Duodenal mucosa (tissue), 2 donors: ENCODE measurements around the gene STX8.

ENCODE experiments used
- H3K27ac ChIP-seq: one replicate; pipeline ENCODE4 v1.7.0; 2013; ENCODE audit warnings: low read depth, low read length
- H3K27me3 ChIP-seq, 2 donors: one replicate each; pipeline ENCODE4 v1.7.0; 2013; ENCODE audit warnings: low read length in 2 of 2, control low read depth in 1 of 2; ENCODE audit not compliant: insufficient read depth in 2 of 2, control insufficient read depth in 1 of 2
- H3K36me3 ChIP-seq, 2 donors: one replicate each; pipeline ENCODE4 v1.7.0; 2013; ENCODE audit warnings: low read length in 2 of 2, control low read depth in 1 of 2; ENCODE audit not compliant: insufficient read depth in 2 of 2, control insufficient read depth in 1 of 2
- H3K4me1 ChIP-seq, 2 donors: one replicate each; pipeline ENCODE4 v1.7.0; 2013; ENCODE audit warnings: low read length in 2 of 2, control low read depth in 1 of 2; ENCODE audit not compliant: insufficient read depth in 2 of 2, control insufficient read depth in 1 of 2
- H3K4me3 ChIP-seq, 2 donors: one replicate each; pipeline ENCODE4 v1.7.0; 2013; ENCODE audit warnings: low read length in 2 of 2, low read depth in 1 of 2
- H3K9ac ChIP-seq, 2 donors: one replicate each; pipeline ENCODE4 v1.7.0; 2013; ENCODE audit warnings: low read length in 2 of 2, low read depth in 1 of 2
- H3K9me3 ChIP-seq, 2 donors: one replicate each; pipeline ENCODE4 v1.7.0; 2013; ENCODE audit warnings: low read length in 2 of 2, control low read depth in 1 of 2; ENCODE audit not compliant: control insufficient read depth in 1 of 2

STX8 gene

GRCh38 chr17:9283909-9284308 is 291.7 kb downstream of the STX8 start:
- Histone ChIP-seq H3K36me3 (no peaks in the 10 kb centered on the region), H3K27ac (no peak overlapping the region), H3K9ac (no peak overlapping the region), H3K4me3 (no peak overlapping the region), H3K9me3 (no peaks in the 10 kb centered on the region), H3K27me3 (no peaks in the 10 kb centered on the region), H3K4me1 (peaks cover 0 to 5% of the 10 kb centered on the region in 2 donors)

DNA sequence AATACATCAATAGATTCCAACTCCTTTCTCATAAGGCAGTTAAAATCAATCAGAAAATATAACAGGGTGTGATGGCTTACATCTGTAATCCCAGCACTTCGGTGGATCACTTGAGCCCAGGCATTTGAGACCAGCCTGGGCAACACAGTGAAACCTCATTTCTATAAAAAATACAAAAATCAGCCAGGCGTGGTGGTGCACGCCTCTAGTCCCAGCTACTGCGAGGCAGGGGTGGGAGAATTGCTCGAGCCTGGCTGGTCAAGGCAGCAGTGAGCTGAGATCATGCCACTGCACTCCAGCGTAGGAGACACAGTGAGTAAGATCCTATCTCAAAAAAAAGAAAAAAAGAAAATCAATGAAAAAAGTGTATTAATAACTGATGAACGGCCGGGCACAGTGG is 295.7 kb downstream of the STX8 start:
- Histone ChIP-seq H3K4me1 (peaks cover 0 to 2% of the 10 kb centered on the region in 2 donors), H3K4me3 (no peak overlapping the region), H3K9ac (no peak overlapping the region)

DNA sequence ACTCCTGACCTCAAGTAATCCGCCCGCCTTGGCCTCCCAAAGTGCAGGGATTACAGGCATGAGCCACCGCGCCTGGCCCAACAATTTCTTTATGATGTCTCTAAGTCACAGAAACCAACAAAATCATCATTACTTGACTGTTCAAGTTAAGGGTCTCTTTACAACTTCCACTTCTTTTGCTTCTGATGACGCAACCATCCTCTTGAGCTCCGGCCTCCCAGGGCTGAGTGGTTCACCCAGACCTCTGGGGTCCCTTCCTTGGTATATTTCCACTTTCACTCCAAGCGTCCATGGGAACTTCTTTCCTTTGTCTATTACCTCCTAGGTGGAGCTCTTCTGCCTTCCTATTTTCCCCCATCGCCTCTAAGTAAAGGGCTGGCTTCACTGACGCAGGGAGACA is 300.6 kb downstream of the STX8 start:
- no peaks in the 10 kb centered on the region for H3K9me3 ChIP-seq
- H3K27me3 ChIP-seq: no peaks in the 10 kb centered on the region
- no peak overlapping the region for H3K9ac ChIP-seq
- no peak overlapping the region for H3K27ac ChIP-seq
- no peaks in the 10 kb centered on the region for H3K36me3 ChIP-seq
- no peak overlapping the region for H3K4me3 ChIP-seq
- H3K4me1 ChIP-seq: no peaks in the 10 kb centered on the region

More for the DNA sequence above, 295.7 kb downstream of the STX8 start:
- Histone ChIP-seq H3K9me3 (no peaks in the 10 kb centered on the region), H3K27ac (no peak overlapping the region), H3K36me3 (no peaks in the 10 kb centered on the region), H3K27me3 (no peaks in the 10 kb centered on the region)

- H3K4me1 ChIP-seq: no peaks in the 10 kb centered on the region
- no peaks in the 10 kb centered on the region for H3K9me3 ChIP-seq
- H3K4me3 ChIP-seq: no peak overlapping the region
- no peaks in the 10 kb centered on the region for H3K27me3 ChIP-seq
- H3K36me3 ChIP-seq: no peaks in the 10 kb centered on the region
- no peak overlapping the region for H3K9ac ChIP-seq
- no peak overlapping the region for H3K27ac ChIP-seq
Measured at GRCh38 chr17:9273428-9274391, 301.9 kb downstream of the STX8 start.

- no peaks in the 10 kb centered on the region for H3K27me3 ChIP-seq
- H3K36me3 ChIP-seq: no peaks in the 10 kb centered on the region
- H3K4me1 ChIP-seq: no peaks in the 10 kb centered on the region
- peak overlapping the region in 1 of 2 donors; percentile 5 for H3K9ac ChIP-seq
- H3K27ac ChIP-seq: no peak overlapping the region
- H3K4me3 ChIP-seq: no peak overlapping the region
- no peaks in the 10 kb centered on the region for H3K9me3 ChIP-seq
Measured at GRCh38 chr17:9272501-9273200, 303.0 kb downstream of the STX8 start.

DNA sequence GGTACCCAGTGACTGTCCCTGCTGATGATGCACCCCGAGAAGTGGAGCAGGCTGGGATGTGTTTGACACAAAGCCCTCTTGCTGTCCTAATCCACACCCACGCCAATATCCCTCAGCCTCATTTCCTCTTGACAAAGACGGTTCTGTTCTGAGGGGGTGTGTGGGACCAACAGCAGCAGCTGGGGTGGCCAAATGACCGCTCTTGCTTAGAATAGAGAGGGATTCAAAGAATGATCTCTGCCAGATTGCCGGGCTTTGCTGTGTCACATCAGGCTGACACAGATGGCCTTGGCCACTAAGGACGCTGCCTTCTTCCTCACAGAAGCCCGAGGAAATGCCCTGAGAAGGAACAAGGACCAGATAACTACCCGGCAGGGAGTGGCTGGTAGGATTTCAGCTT is 303.6 kb downstream of the STX8 start:
- H3K4me3 ChIP-seq: no peak overlapping the region
- no peak overlapping the region for H3K27ac ChIP-seq
- no peaks in the 10 kb centered on the region for H3K4me1 ChIP-seq
- no peaks in the 10 kb centered on the region for H3K36me3 ChIP-seq
- H3K27me3 ChIP-seq: no peaks in the 10 kb centered on the region
- peak overlapping the region in 1 of 2 donors; percentile 5 for H3K9ac ChIP-seq
- H3K9me3 ChIP-seq: no peaks in the 10 kb centered on the region

DNA sequence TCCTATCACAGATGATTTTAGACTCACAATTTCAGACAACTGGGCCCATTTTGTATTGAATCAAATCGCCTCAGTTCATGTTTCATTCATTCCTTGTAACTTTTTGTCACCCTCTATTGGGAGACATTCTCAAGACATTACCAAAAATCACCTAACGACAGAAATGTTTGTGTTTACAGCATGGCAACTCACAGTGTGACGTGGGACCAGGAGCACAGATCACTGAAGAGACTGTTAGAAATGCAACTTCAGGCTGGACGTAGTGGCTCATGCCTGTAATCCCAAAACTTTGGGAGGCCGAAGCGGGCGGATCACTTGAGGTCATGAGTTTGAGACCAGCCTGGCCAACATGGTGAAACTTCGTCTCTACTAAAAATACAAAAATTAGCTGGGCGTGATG is 304.7 kb downstream of the STX8 start:
- no peaks in the 10 kb centered on the region for H3K36me3 ChIP-seq

DNA sequence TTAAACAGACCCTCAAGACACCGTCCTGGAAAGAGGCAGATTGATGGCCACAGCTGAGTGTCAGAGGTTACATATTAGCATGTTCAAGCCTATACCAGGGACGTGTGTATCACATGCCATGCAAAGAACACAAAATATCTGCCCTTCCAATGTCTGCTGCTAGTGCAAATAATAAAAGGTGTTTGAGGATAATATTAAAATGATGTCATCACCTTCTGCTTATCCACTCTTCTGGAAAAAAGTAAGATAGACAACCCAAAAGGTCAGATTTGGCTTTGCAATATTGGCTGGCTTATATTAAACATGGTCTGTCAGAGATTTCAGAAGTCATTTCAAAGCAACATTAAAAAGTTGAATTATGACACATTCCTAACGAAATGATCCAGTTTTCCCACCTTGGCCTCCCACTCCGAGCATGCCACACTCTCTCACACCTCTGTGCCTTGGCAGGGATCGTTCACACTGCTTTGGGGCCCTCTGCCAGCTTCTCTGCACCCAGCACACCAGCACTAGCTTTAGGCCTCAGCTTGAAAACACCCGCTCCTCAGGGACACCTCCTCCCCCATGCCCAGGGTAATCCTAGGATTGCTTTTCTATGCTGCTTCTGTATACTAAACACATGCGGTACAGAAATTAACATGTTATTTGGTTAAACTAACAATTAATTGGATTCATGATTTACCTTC is 306.1 kb downstream of the STX8 start:
- no peaks in the 10 kb centered on the region for H3K27me3 ChIP-seq
- H3K27ac ChIP-seq: no peak overlapping the region
- H3K4me3 ChIP-seq: no peak overlapping the region
- no peaks in the 10 kb centered on the region for H3K9me3 ChIP-seq
- no peaks in the 10 kb centered on the region for H3K36me3 ChIP-seq
- H3K9ac ChIP-seq: no peak overlapping the region
- no peaks in the 10 kb centered on the region for H3K4me1 ChIP-seq

More for the DNA sequence above, 304.7 kb downstream of the STX8 start:
- Histone ChIP-seq H3K9ac (no peak overlapping the region), H3K27ac (no peak overlapping the region), H3K9me3 (no peaks in the 10 kb centered on the region), H3K4me1 (no peaks in the 10 kb centered on the region), H3K4me3 (no peak overlapping the region), H3K27me3 (no peaks in the 10 kb centered on the region)

DNA sequence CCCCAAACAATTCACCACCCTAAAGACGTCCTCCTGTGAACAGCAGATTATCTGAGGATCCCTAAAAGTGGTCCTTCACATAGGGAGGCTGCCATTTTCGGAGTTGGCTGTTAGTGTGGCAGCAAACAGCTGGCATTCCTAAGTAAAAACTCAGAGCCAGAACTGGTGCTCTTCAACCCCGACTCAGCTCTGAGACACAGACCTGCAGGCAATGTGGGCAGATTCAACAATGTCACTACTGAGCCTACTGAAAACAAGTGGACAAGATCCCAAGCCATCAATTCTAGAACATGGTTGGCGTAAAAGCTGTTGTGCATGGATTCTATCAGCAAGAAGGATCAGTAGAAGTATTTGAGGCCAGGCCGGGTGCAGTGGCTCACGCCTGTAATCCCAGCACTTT is 307.1 kb downstream of the STX8 start:
- H3K9ac ChIP-seq: no peak overlapping the region
- H3K4me3 ChIP-seq: no peak overlapping the region
- no peaks in the 10 kb centered on the region for H3K36me3 ChIP-seq
- H3K27ac ChIP-seq: no peak overlapping the region
- H3K4me1 ChIP-seq: no peaks in the 10 kb centered on the region
- H3K27me3 ChIP-seq: no peaks in the 10 kb centered on the region
- peaks cover 0 to 7% of the 10 kb centered on the region in 2 donors for H3K9me3 ChIP-seq

DNA sequence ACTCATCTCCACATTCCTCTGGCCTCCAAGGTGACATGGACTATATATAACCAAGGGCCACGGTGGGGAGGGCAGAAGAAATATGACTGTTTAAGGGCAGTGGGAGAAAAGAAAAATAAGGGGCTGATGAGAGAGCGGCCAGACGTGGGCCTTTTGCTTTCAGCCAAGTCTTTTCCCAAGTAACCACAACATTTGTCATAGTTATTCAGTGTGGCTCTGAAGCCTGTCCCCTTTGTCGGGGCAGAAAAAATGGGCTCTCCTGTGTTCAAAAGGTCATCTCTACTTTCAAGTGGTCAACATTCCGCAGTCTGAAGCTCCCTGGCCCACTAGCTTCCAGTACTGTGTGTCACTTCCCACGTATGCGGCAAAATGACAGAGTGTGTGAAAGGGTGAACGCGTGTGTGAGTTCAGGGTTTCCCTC is 308.9 kb downstream of the STX8 start:
- no peak overlapping the region for H3K4me3 ChIP-seq
- H3K36me3 ChIP-seq: no peaks in the 10 kb centered on the region
- H3K9me3 ChIP-seq: peaks cover 0 to 7% of the 10 kb centered on the region in 2 donors
- H3K9ac ChIP-seq: no peak overlapping the region
- no peak overlapping the region for H3K27ac ChIP-seq
- H3K27me3 ChIP-seq: no peaks in the 10 kb centered on the region
- peaks cover 0 to 4% of the 10 kb centered on the region in 2 donors for H3K4me1 ChIP-seq
